SK-N-SH (cell line): ENCODE results near the gene KIFC3. TPM values are rescaled to one million over a fixed set of nuclear protein-coding genes. Genes with fewer than 3 reads are reported as not detected.
"Not testable (repeated sequence)": the region's sequence is repeated elsewhere in the genome, so short reads cannot be mapped to it uniquely, and the experiment has no call there.

ENCODE experiments used
- CTCF ChIA-PET: fragments of 300-600, 350-600 bp; formaldehyde crosslinking; extraction: SDS; loops from one replicate; lab custom pipeline; 2021; lab: Yijun Ruan, JAX
- POLR2A ChIA-PET: fragments of 350-600 bp; sonication (Branson Sonifier 250); formaldehyde crosslinking; extraction: SDS; loops from one replicate; lab custom pipeline; 2020; ENCODE audit warnings: antibody characterized with exemption, inconsistent platforms; lab: Yijun Ruan, JAX
- DNase-seq: peaks from one replicate; pipeline ENCODE4 v3.0.0; 2012
- H2AFZ ChIP-seq: fragments of 200-600 bp; sonication (generic); 2 replicates; pipeline ENCODE4 v1.8.1; 2016; ENCODE audit warnings: antibody characterized with exemption, mild to moderate bottlenecking, low read depth
- H3F3A ChIP-seq: fragments of 200-600 bp; sonication (generic); replicated peaks from 2 replicates; pipeline ENCODE3; 2016; ENCODE audit warnings: antibody characterized with exemption, mild to moderate bottlenecking; ENCODE audit not compliant: insufficient read depth
- H3K27ac ChIP-seq, 2 experiments: fragments of 200-500 bp in 1 of 2; fragments of 200-600 bp in 1 of 2; sonication (Bioruptor generic) in 1 of 2; sonication (generic), shearing (Covaris generic) in 1 of 2; 2 replicates each; pipeline versions ENCODE4 v1.5.1 to v1.6.1; 2014 to 2016; ENCODE audit warnings: low read depth in 2 of 2, inconsistent platforms in 1 of 2, low read length in 1 of 2, mild to moderate bottlenecking in 1 of 2, mixed read lengths in 1 of 2
- H3K27me3 ChIP-seq: fragments of 200-600 bp; sonication (generic), shearing (Covaris generic); 2 replicates; pipeline ENCODE4 v1.6.1; 2016; ENCODE audit warnings: mixed run types; ENCODE audit not compliant: insufficient read depth
- H3K36me3 ChIP-seq, 2 experiments: fragments of 200-500 bp in 1 of 2; fragments of 200-600 bp in 1 of 2; sonication (Bioruptor generic) in 1 of 2; sonication (generic) in 1 of 2; replicated peaks in 1 of 2; 2 replicates each; pipeline versions ENCODE3 to v1.5.1; 2014 to 2016; ENCODE audit warnings: low read length in 1 of 2, mild to moderate bottlenecking in 1 of 2; ENCODE audit not compliant: insufficient read depth in 2 of 2, control insufficient read depth in 1 of 2
- H3K4me1 ChIP-seq, 2 experiments: fragments of 200-500 bp in 1 of 2; fragments of 200-600 bp in 1 of 2; sonication (Bioruptor generic) in 1 of 2; sonication (generic), shearing (Covaris generic) in 1 of 2; 2 replicates each; pipeline versions ENCODE4 v1.5.1 to v1.6.1; 2014 to 2016; ENCODE audit warnings: low read depth in 1 of 2, low read length in 1 of 2, mixed run types in 1 of 2; ENCODE audit not compliant: insufficient read depth in 2 of 2, control insufficient read depth in 1 of 2
- H3K4me2 ChIP-seq: fragments of 200-600 bp; sonication (generic), shearing (Covaris generic); 2 replicates; pipeline ENCODE4 v1.6.1; 2017; ENCODE audit warnings: mixed run types
- H3K4me3 ChIP-seq, 2 experiments: fragments of 200-500 bp in 1 of 2; fragments of 200-600 bp in 1 of 2; sonication (Bioruptor generic) in 1 of 2; sonication (generic), shearing (Covaris generic) in 1 of 2; 2 replicates each; pipeline versions ENCODE4 v1.5.1 to v1.8.1; 2014 to 2016; ENCODE audit warnings: low read depth in 2 of 2, inconsistent platforms in 1 of 2, low read length in 1 of 2, mild to moderate bottlenecking in 1 of 2, mixed read lengths in 1 of 2, moderate library complexity in 1 of 2
- H3K79me2 ChIP-seq: fragments of 200-600 bp; sonication (generic); 2 replicates; pipeline ENCODE4 v1.8.1; 2017; ENCODE audit warnings: mild to moderate bottlenecking; ENCODE audit not compliant: insufficient read depth
- H3K9ac ChIP-seq: fragments of 200-600 bp; sonication (generic); 2 replicates; pipeline ENCODE4 v1.6.1; 2017; ENCODE audit warnings: mixed run types
- H3K9me2 ChIP-seq: fragments of 200-600 bp; sonication (generic); 2 replicates; pipeline ENCODE4 v1.6.1; 2017; ENCODE audit warnings: mixed run types
- H3K9me3 ChIP-seq: fragments of 200-600 bp; sonication (generic); 2 replicates; pipeline ENCODE4 v1.6.1; 2017; ENCODE audit warnings: mixed run types, mild to moderate bottlenecking, moderate library complexity
- H4K20me1 ChIP-seq: fragments of 200-600 bp; sonication (generic); 2 replicates; pipeline ENCODE4 v1.6.1; 2017; ENCODE audit warnings: mild to moderate bottlenecking, mixed run types; ENCODE audit not compliant: insufficient read depth
- CHD2 ChIP-seq: fragments of 150-350 bp; IDR thresholded peaks from 2 replicates; pipeline ENCODE4 v1.6.1; 2018; ENCODE audit warnings: low read length; ENCODE audit not compliant: partially characterized antibody
- EZH2phosphoT487 ChIP-seq: fragments of 200-600 bp; sonication (generic); IDR thresholded peaks from 2 replicates; pipeline ENCODE4 v1.6.1; 2017; ENCODE audit warnings: low read depth, mixed run types, mild to moderate bottlenecking, antibody characterized with exemption, moderate library complexity, borderline replicate concordance
- FOSL2 ChIP-seq: IDR thresholded peaks from 2 replicates; pipeline ENCODE4 v1.4.0; 2012; ENCODE audit warnings: low read depth, mild to moderate bottlenecking, moderate library complexity, borderline replicate concordance
- GATA2 ChIP-seq: sonication (generic); formaldehyde crosslinking; IDR thresholded peaks from 2 replicates; pipeline ENCODE4 v1.5.0; 2020; ENCODE audit warnings: mild to moderate bottlenecking, missing genetic modification reagents
- MEF2A ChIP-seq: IDR thresholded peaks from 2 replicates; pipeline ENCODE4 v1.4.0; 2012; ENCODE audit warnings: low read depth, borderline replicate concordance
- MXI1 ChIP-seq: IDR thresholded peaks from 2 replicates; pipeline ENCODE4 v1.6.1; 2012; ENCODE audit warnings: mild to moderate bottlenecking, low read depth, low read length, improper control_type of control experiment
- PBX3 ChIP-seq: IDR thresholded peaks from 2 replicates; pipeline ENCODE4; 2012
- POLR2AphosphoS5 ChIP-seq: IDR thresholded peaks from 2 replicates; pipeline ENCODE4 v1.6.1; 2012; ENCODE audit warnings: low read depth, low read length
- REST ChIP-seq: IDR thresholded peaks from 2 replicates; pipeline ENCODE4 v1.6.1; 2012; ENCODE audit warnings: mild to moderate bottlenecking, low read depth, low read length, moderate library complexity
- RXRA ChIP-seq: IDR thresholded peaks from 2 replicates; pipeline ENCODE4 v1.4.0; 2012; ENCODE audit warnings: low read depth, mild to moderate bottlenecking, borderline replicate concordance
- TCF12 ChIP-seq: IDR thresholded peaks from 2 replicates; pipeline ENCODE4 v1.4.0; 2012
- TEAD4 ChIP-seq: IDR thresholded peaks from 2 replicates; pipeline ENCODE4 v1.4.0; 2012; ENCODE audit warnings: mild to moderate bottlenecking, borderline replicate concordance; ENCODE audit not compliant: insufficient read depth
- YY1 ChIP-seq: IDR thresholded peaks from 2 replicates; pipeline ENCODE4 v1.4.0; 2012; ENCODE audit warnings: low read depth, mild to moderate bottlenecking
- WGBS: methylation state at CpG from one replicate; pipeline ENCODE4 v1.1.6; 2017; ENCODE audit warnings: low lambda C conversion rate; 5-methylcytosine and 5-hydroxymethylcytosine counted together
- polyA plus RNA-seq, 3 experiments: library from polyadenylated mRNA; depleted of rRNA; stranded (reverse); fragments of >200 nt; gene quantifications; 2 replicates each; pipeline ENCODE4 v1.2.3, GENCODE V29; 2012
- TF ChIP-seq, protein P1 (sequence below): fragments of 150-350 bp; IDR thresholded peaks from 2 replicates; pipeline ENCODE4 v1.6.1; 2017; ENCODE audit warnings: antibody characterized with exemption, low read length, low read depth, borderline replicate concordance
- TF ChIP-seq, protein P2 (sequence below): IDR thresholded peaks from 2 replicates; pipeline ENCODE4 v1.4.0; 2012; ENCODE audit warnings: low read depth

The KIFC3 gene
- polyA plus RNA-seq, 1 of the 3 experiments (the other 2 are of a cell fraction), result 65.4 TPM

- CTCF ChIA-PET, result interaction anchor here (0.7 kb wide), 1 partner anchor 79 kb away, joined by 4 read pairs; no protein-coding TSS in a partner anchor
Measured at GRCh38 chr16:57835439-57835838, 33.1 kb upstream of the KIFC3 start.

GRCh38 chr16:57834936-57835335 is 32.6 kb upstream of the KIFC3 start:
- TF ChIP-seq EZH2phosphoT487, result no peak
- no peak for TF ChIP-seq CHD2
- no peak for TF ChIP-seq GATA2
- no peak for TF ChIP-seq MXI1
- TF ChIP-seq TEAD4, result no peak
- no peak for TF ChIP-seq REST
- no peak for TF ChIP-seq TCF12
- no peak for TF ChIP-seq PBX3
- TF ChIP-seq MEF2A, result no peak
- TF ChIP-seq, protein P1, sequence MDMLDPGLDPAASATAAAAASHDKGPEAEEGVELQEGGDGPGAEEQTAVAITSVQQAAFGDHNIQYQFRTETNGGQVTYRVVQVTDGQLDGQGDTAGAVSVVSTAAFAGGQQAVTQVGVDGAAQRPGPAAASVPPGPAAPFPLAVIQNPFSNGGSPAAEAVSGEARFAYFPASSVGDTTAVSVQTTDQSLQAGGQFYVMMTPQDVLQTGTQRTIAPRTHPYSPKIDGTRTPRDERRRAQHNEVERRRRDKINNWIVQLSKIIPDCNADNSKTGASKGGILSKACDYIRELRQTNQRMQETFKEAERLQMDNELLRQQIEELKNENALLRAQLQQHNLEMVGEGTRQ, result no peak
- no peak for TF ChIP-seq YY1
- no peak for TF ChIP-seq POLR2AphosphoS5
- TF ChIP-seq, protein P2, sequence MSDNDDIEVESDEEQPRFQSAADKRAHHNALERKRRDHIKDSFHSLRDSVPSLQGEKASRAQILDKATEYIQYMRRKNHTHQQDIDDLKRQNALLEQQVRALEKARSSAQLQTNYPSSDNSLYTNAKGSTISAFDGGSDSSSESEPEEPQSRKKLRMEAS, result no peak
- TF ChIP-seq RXRA, result no peak
- Histone ChIP-seq H2AFZ (peak overlapping the region; percentile 62; the same call in 1 of the 2 replicates), H3K9ac (no peak overlapping the region), H3K27me3 (no peaks in the 10 kb centered on the region), H3F3A (no peaks in the 10 kb centered on the region), H3K4me3 (no peak overlapping the region), H3K4me2 (no peak overlapping the region), H3K4me1 (peaks cover 0 to 7% of the 10 kb centered on the region in 2 experiments; a peak in 1 of 4 replicates), H3K9me2 (no peaks in the 10 kb centered on the region), H3K9me3 (no peaks in the 10 kb centered on the region), H3K36me3 (no peaks in the 10 kb centered on the region), H4K20me1 (no peaks in the 10 kb centered on the region), H3K79me2 (no peaks in the 10 kb centered on the region), H3K27ac (no peak overlapping the region)
- CTCF ChIA-PET, result interaction anchor here (0.7 kb wide), 1 partner anchor 78 kb away, joined by 4 read pairs; no protein-coding TSS in a partner anchor
- no peak for DNase-seq
- POLR2A ChIA-PET, result no interaction called here
- WGBS, result 43% methylated on average over 5 of the region's 5 CpGs

More at GRCh38 chr16:57835439-57835838, 33.1 kb upstream of the KIFC3 start:
- H3K9me2 ChIP-seq, H2AFZ ChIP-seq, H3K79me2 ChIP-seq, H3K4me2 ChIP-seq, H3F3A ChIP-seq, H3K4me3 ChIP-seq, H3K27ac ChIP-seq, H3K9me3 ChIP-seq, POLR2A ChIA-PET, H4K20me1 ChIP-seq, DNase-seq, H3K36me3 ChIP-seq, H3K27me3 ChIP-seq, H3K9ac ChIP-seq, H3K4me1 ChIP-seq: not testable (repeated sequence)
- TF ChIP-seq FOSL2, result peak; percentile 19
- WGBS, result 66% methylated on average over 4 of the region's 4 CpGs
